ENCODE data around the gene OAS3. TPM values are rescaled to one million over a fixed set of nuclear protein-coding genes. Genes with fewer than 3 reads are reported as not detected.

Gene OAS3
- total and polyA plus RNA-seq, 3 donors from 2014 or later, result 6.9 to 11.5 (median 8.5) TPM

- 67 to 86% methylated on average over 2 of the region's 2 CpGs for WGBS, 2 donors
- no peak for DNase-seq
- Histone ChIP-seq H3K27ac (no peak overlapping the region), H3K9me3 (no peaks in the 10 kb centered on the region), H3K4me1 (no peaks in the 10 kb centered on the region), H3K27me3 (no peaks in the 10 kb centered on the region), H3K36me3 (ENCODE audit: low read depth, missing control alignments) (no peaks in the 10 kb centered on the region), H3K4me3 (no peak overlapping the region)
- intact Hi-C loops (cut with DNase I; ENCODE audit: low total_unique reads), result no loop called here
- no peak for TF ChIP-seq CTCF (IDR thresholded peaks at IDR 0.05)
Measured at GRCh38 chr12:112970391-112970790, 32.1 kb downstream of the OAS3 start.

- Histone ChIP-seq H3K27me3 (no peaks in the 10 kb centered on the region), H3K4me1 (no peaks in the 10 kb centered on the region), H3K27ac (no peak overlapping the region), H3K36me3 (ENCODE audit: low read depth, missing control alignments) (no peaks in the 10 kb centered on the region), H3K9me3 (no peaks in the 10 kb centered on the region), H3K4me3 (no peak overlapping the region)
- no peak for DNase-seq
- TF ChIP-seq POLR2A (IDR thresholded peaks at IDR 0.05), result no peak
- no peak for TF ChIP-seq CTCF (IDR thresholded peaks at IDR 0.05)
- intact Hi-C loops (cut with DNase I; ENCODE audit: low total_unique reads), result no loop called here
- WGBS, 2 donors, result 49 to 65% methylated on average over 4 to 5 of the region's 5 CpGs
Measured at GRCh38 chr12:112971248-112971647, 33.0 kb downstream of the OAS3 start.

GRCh38 chr12:112973011-112973735 is 34.9 kb downstream of the OAS3 start:
- WGBS, 2 donors, result 73 to 80% methylated on average over 4 of the region's 4 CpGs
- H3K9me3 ChIP-seq, result no peaks in the 10 kb centered on the region
- no peak for TF ChIP-seq CTCF (IDR thresholded peaks at IDR 0.05)
- TF ChIP-seq POLR2A (IDR thresholded peaks at IDR 0.05), result no peak
- intact Hi-C loops (cut with DNase I; ENCODE audit: low total_unique reads), result no loop called here
- no peaks in the 10 kb centered on the region for H3K36me3 ChIP-seq (ENCODE audit: low read depth, missing control alignments)
- H3K27me3 ChIP-seq, result no peaks in the 10 kb centered on the region
- no peak overlapping the region for H3K4me3 ChIP-seq
- no peak overlapping the region for H3K27ac ChIP-seq
- DNase-seq, result no peak
- no peaks in the 10 kb centered on the region for H3K4me1 ChIP-seq

GRCh38 chr12:112973818-112974231 is 35.6 kb downstream of the OAS3 start:
- Histone ChIP-seq H3K4me1 (no peaks in the 10 kb centered on the region), H3K36me3 (ENCODE audit: low read depth, missing control alignments) (no peaks in the 10 kb centered on the region), H3K27ac (no peak overlapping the region), H3K4me3 (no peak overlapping the region), H3K9me3 (no peaks in the 10 kb centered on the region), H3K27me3 (no peaks in the 10 kb centered on the region)
- TF ChIP-seq POLR2A (IDR thresholded peaks at IDR 0.05) (no peak), CTCF (IDR thresholded peaks at IDR 0.05) (no peak)
- no peak for DNase-seq
- intact Hi-C loops (cut with DNase I; ENCODE audit: low total_unique reads), result no loop called here
- 36 to 39% methylated on average over 5 of the region's 5 CpGs for WGBS, 2 donors

- no peak overlapping the region for H3K27ac ChIP-seq
- no peaks in the 10 kb centered on the region for H3K4me1 ChIP-seq
- no peaks in the 10 kb centered on the region for H3K9me3 ChIP-seq
- H3K27me3 ChIP-seq, result no peaks in the 10 kb centered on the region
- WGBS, 2 donors, result 87 to 88% methylated on average over 7 of the region's 7 CpGs
- H3K36me3 ChIP-seq (ENCODE audit: low read depth, missing control alignments), result no peaks in the 10 kb centered on the region
- intact Hi-C loops (cut with DNase I; ENCODE audit: low total_unique reads), result no loop called here
- no peak for DNase-seq
- TF ChIP-seq CTCF (IDR thresholded peaks at IDR 0.05), result no peak
- no peak for TF ChIP-seq POLR2A (IDR thresholded peaks at IDR 0.05)
- no peak overlapping the region for H3K4me3 ChIP-seq
Measured at GRCh38 chr12:112974904-112975303, 36.6 kb downstream of the OAS3 start.

All from testis (tissue), 3 donors.